Measurements from ENCODE around the gene DNTT.

DNTT gene

DNA sequence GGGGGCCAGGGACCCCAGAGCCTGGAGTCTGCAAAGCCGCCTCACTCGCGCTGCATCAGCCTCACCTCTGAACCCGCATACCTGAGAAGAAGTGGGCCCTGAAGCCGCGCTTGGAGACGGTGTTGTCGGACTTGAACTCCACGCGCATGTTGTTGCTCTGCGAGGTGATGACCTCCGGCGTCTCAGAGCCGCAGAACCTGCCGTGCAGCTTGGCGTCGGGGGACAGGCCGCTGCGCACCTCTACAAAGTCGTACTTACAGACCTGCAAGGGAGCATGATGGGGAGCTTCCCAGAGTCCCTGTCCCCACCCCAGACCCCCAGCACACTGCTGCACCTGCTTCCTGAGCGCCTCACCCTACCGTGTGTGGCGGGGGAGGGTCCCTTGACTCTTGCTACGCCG lies 80.3 kb downstream of the DNTT start:
- DNase-seq: no peak

- DNase-seq: no peak
Observed at GRCh38 chr10:96387161-96387560, 82.9 kb downstream of the DNTT start.

GRCh38 chr10:96387601-96388000 lies 83.4 kb downstream of the DNTT start:
- DNase-seq: no peak
